Thyroid gland (tissue), 4 donors: ENCODE results near the gene ANAPC10.

Experiments used
- CTCF ChIP-seq, 6 experiments: fragments of 200-600 bp in 3 of 6; fragments of 450-650 bp in 3 of 6; sonication (generic) in 3 of 6; IDR thresholded peaks; one replicate each; pipeline ENCODE4 v1.5.1; 2016 to 2019; ENCODE audit warnings: antibody characterized with exemption in 6 of 6, mild to moderate bottlenecking in 2 of 6, inconsistent platforms in 1 of 6, moderate library complexity in 1 of 6
- POLR2A ChIP-seq, 2 donors: fragments of 450-650 bp; IDR thresholded peaks; one replicate each; pipeline ENCODE4 v1.6.1; 2017; ENCODE audit warnings: antibody characterized with exemption in 2 of 2, mild to moderate bottlenecking in 2 of 2, moderate library complexity in 1 of 2

- TF ChIP-seq CTCF (IDR thresholded peaks at IDR 0.05), result no peak
- TF ChIP-seq POLR2A (IDR thresholded peaks at IDR 0.05), result no peak
These were observed 32.1 kb upstream of the ANAPC10 start for GRCh38 chr4:145130130-145130529.
